HCT116 (cell line): ENCODE results near the gene HOXC6. TPM values are rescaled to one million over a fixed set of nuclear protein-coding genes. Genes with fewer than 3 reads are reported as not detected.

Source experiments
- ATAC-seq: fragments of 200-7000 bp; cut with Tn5 transposase; 2 replicates; pipeline ENCODE4 v1.9.1; 2020; ENCODE audit warnings: mild to moderate bottlenecking, moderate library complexity
- BruUV-seq: library from RNA; stranded (reverse); fragments of 400-500 nt; replicated peaks from 2 replicates; lab custom pipeline; 2021; lab: Mats Ljungman, UMichigan
- CTCF ChIA-PET: fragments of 300-600 bp; sonication (Branson Sonifier 250); formaldehyde crosslinking; loops from one replicate; lab custom pipeline; 2021; ENCODE audit warnings: antibody characterized with exemption; lab: Charles Lee
- POLR2A ChIA-PET: fragments of 300-600, 350-600 bp; sonication (Branson Sonifier 250); formaldehyde crosslinking; loops from one replicate; lab custom pipeline; 2021; ENCODE audit warnings: antibody characterized with exemption; lab: Charles Lee
- RAD21 ChIA-PET, 2 experiments: fragments of 300-600 bp; sonication (Branson Sonifier 250); formaldehyde crosslinking; loops; one replicate each; lab custom pipeline; 2023; ENCODE audit warnings: low total read pairs in 2 of 2; ENCODE audit not compliant: uncharacterized antibody in 2 of 2, unreplicated experiment in 2 of 2, low non-redundant PET in 1 of 2; lab: Charles Lee
- DNase-seq: peaks from one replicate; pipeline ENCODE4 v3.0.0-alpha.2; 2010; ENCODE audit warnings: low read depth, low spot score
- H2AFZ ChIP-seq: fragments of 200-600 bp; shearing (Covaris generic), sonication (generic); 2 replicates; pipeline ENCODE4 v1.6.1; 2017; ENCODE audit warnings: low read depth, mixed run types, mixed read lengths, antibody characterized with exemption, low read length; ENCODE audit not compliant: poor library complexity, severe bottlenecking
- H3K27ac ChIP-seq: 2 replicates; pipeline ENCODE4 v1.5.1; 2012; ENCODE audit warnings: low read depth, low read length
- H3K27me3 ChIP-seq: fragments of 200-600 bp; sonication (generic); 2 replicates; pipeline ENCODE4 v1.6.1; 2016; ENCODE audit warnings: mixed run types, low read length, mixed read lengths; ENCODE audit not compliant: insufficient read depth
- H3K36me3 ChIP-seq, 2 experiments: fragments of 200-500 bp in 1 of 2; fragments of 200-600 bp in 1 of 2; sonication (Bioruptor generic) in 1 of 2; sonication (generic) in 1 of 2; 2 replicates each; pipeline versions ENCODE4 v1.5.1 to v1.6.1; 2014 to 2016; ENCODE audit warnings: low read length in 2 of 2, inconsistent platforms in 1 of 2, mixed read lengths in 1 of 2, mixed run types in 1 of 2; ENCODE audit not compliant: insufficient read depth in 2 of 2, control insufficient read depth in 1 of 2
- H3K4me1 ChIP-seq, 2 experiments: fragments of 200-600 bp in 1 of 2; sonication (generic) in 1 of 2; 2 replicates each; pipeline versions ENCODE4 v1.5.1 to v1.6.1; 2012 to 2017; ENCODE audit warnings: low read length in 2 of 2, inconsistent platforms in 1 of 2, mild to moderate bottlenecking in 1 of 2, mixed read lengths in 1 of 2, mixed run types in 1 of 2, moderate library complexity in 1 of 2; ENCODE audit not compliant: insufficient read depth in 2 of 2, control insufficient read depth in 1 of 2
- H3K4me2 ChIP-seq: fragments of 200-600 bp; sonication (generic); 2 replicates; pipeline ENCODE4 v1.6.1; 2017; ENCODE audit warnings: mixed run types, low read length, mixed read lengths
- H3K4me3 ChIP-seq, 2 experiments: fragments of 200-600 bp in 1 of 2; sonication (generic) in 1 of 2; replicated peaks in 1 of 2; 2 replicates each; pipeline ENCODE4 v1.5.1; 2011 to 2016; ENCODE audit warnings: low read length in 2 of 2, control low read depth in 1 of 2, low read depth in 1 of 2, mild to moderate bottlenecking in 1 of 2, mixed read lengths in 1 of 2, mixed run types in 1 of 2
- H3K79me2 ChIP-seq: fragments of 200-600 bp; sonication (generic); 2 replicates; pipeline ENCODE4 v1.6.1; 2017; ENCODE audit warnings: mild to moderate bottlenecking, mixed run types, low read length, moderate library complexity, mixed read lengths; ENCODE audit not compliant: insufficient read depth
- H3K9ac ChIP-seq: fragments of 200-600 bp; sonication (generic); 2 replicates; pipeline ENCODE4 v1.6.1; 2016; ENCODE audit warnings: low read length, mixed read lengths
- H3K9me2 ChIP-seq: fragments of 200-600 bp; sonication (generic), shearing (Covaris generic); 2 replicates; pipeline ENCODE4 v1.6.1; 2017; ENCODE audit warnings: mixed run types, mild to moderate bottlenecking, moderate library complexity; ENCODE audit not compliant: insufficient read depth
- H3K9me3 ChIP-seq, 2 experiments: fragments of 200-500 bp in 1 of 2; fragments of 200-600 bp in 1 of 2; sonication (Bioruptor generic) in 1 of 2; sonication (generic) in 1 of 2; 2 replicates each; pipeline ENCODE4 v1.6.1; 2014 to 2017; ENCODE audit warnings: low read length in 2 of 2, mixed read lengths in 2 of 2, inconsistent platforms in 1 of 2, low read depth in 1 of 2, mild to moderate bottlenecking in 1 of 2, mixed run types in 1 of 2, moderate library complexity in 1 of 2; ENCODE audit not compliant: control insufficient read depth in 1 of 2, insufficient read depth in 1 of 2
- H4K20me1 ChIP-seq: fragments of 200-600 bp; sonication (generic), shearing (Covaris generic); 2 replicates; pipeline ENCODE4 v1.6.1; 2017; ENCODE audit warnings: mixed run types, mild to moderate bottlenecking, moderate library complexity; ENCODE audit not compliant: insufficient read depth
- ATF3 ChIP-seq: IDR thresholded peaks from 2 replicates; pipeline ENCODE4 v1.6.1; 2012
- CBX3 ChIP-seq: IDR thresholded peaks from 2 replicates; pipeline ENCODE4 v1.6.1; 2012; ENCODE audit warnings: low read depth
- ELF1 ChIP-seq: IDR thresholded peaks from 2 replicates; pipeline ENCODE4 v1.6.1; 2012; ENCODE audit warnings: low read depth, borderline replicate concordance
- EZH2phosphoT487 ChIP-seq: fragments of 200-600 bp; IDR thresholded peaks from 2 replicates; pipeline ENCODE4 v1.6.1; 2018; ENCODE audit warnings: antibody characterized with exemption, borderline replicate concordance
- MAX ChIP-seq: IDR thresholded peaks from 2 replicates; pipeline ENCODE4 v1.6.1; 2012
- POLR2AphosphoS5 ChIP-seq: IDR thresholded peaks from 2 replicates; pipeline ENCODE4 v1.6.1; 2011; ENCODE audit warnings: mild to moderate bottlenecking, low read depth, low read length, moderate library complexity
- TCF7L2 ChIP-seq: IDR thresholded peaks from 2 replicates; pipeline ENCODE4 v1.7.0; 2011; ENCODE audit warnings: borderline replicate concordance, inconsistent platforms; ENCODE audit not compliant: insufficient read depth, insufficient read length; ENCODE audit errors: extremely low read depth
- ZBTB33 ChIP-seq: IDR thresholded peaks from 2 replicates; pipeline ENCODE4 v1.6.1; 2011; ENCODE audit warnings: mild to moderate bottlenecking, low read length, moderate library complexity; ENCODE audit not compliant: insufficient replicate concordance; ENCODE audit errors: extremely low read depth
- ZFX ChIP-seq: fragments of 450-650 bp; IDR thresholded peaks from 2 replicates; pipeline ENCODE4 v1.6.1; 2017
- ZNF274 ChIP-seq: fragments of 200-500 bp; sonication (Bioruptor generic); IDR thresholded peaks from 2 replicates; pipeline ENCODE4 v1.6.1; 2014; ENCODE audit warnings: mild to moderate bottlenecking, low read depth, low read length, inconsistent platforms
- intact Hi-C: fragments of 100-400 bp; cut with micrococcal nuclease; formaldehyde crosslinking; loops from 2 replicates; pipeline ENCODE4 v1.10.0; 2022
- total RNA-seq: library from RNA; stranded (reverse); gene quantifications from one replicate; pipeline ENCODE4 v1.2.1, GENCODE V29; 2021; ENCODE audit not compliant: unreplicated experiment

The HOXC6 gene
- total RNA-seq, 1 experiment from 2014 or later, result 3.1 TPM

- no peak overlapping the region for H3K9ac ChIP-seq
Measured at GRCh38 chr12:54050482-54050810, 22.2 kb downstream of the HOXC6 start.

More at GRCh38 chr12:54050482-54050810, 22.2 kb downstream of the HOXC6 start:
- TF ChIP-seq POLR2AphosphoS5, result no peak
- no peak for TF ChIP-seq ZBTB33
- no peak for TF ChIP-seq EZH2phosphoT487
- TF ChIP-seq TCF7L2, result no peak
- no peak for TF ChIP-seq CBX3
- TF ChIP-seq ATF3, result no peak
- TF ChIP-seq ZFX, result no peak
- TF ChIP-seq ZNF274, result no peak
- TF ChIP-seq ELF1, result no peak
- TF ChIP-seq MAX, result no peak
- TF ChIP-seq, all 23 proteins: peak for 0
- ChIA-PET RAD21 (no interaction called here), POLR2A (no interaction called here), CTCF (interaction anchor here (1.6 kb wide), 1 partner anchor 18 kb away, joined by 4 read pairs; the partner anchor contains the start of gene HOXC5)
- Histone ChIP-seq H3K4me1 (no peaks in the 10 kb centered on the region), H3K9me2 (no peaks in the 10 kb centered on the region), H3K4me3 (no peak overlapping the region), H3K27ac (no peak overlapping the region), H3K27me3 (no peaks in the 10 kb centered on the region), H3K79me2 (no peaks in the 10 kb centered on the region), H4K20me1 (no peaks in the 10 kb centered on the region), H3K36me3 (no peaks in the 10 kb centered on the region), H2AFZ (no peak overlapping the region), H3K4me2 (no peak overlapping the region), H3K9me3 (no peaks in the 10 kb centered on the region)
- no peak for DNase-seq
- intact Hi-C loops, result no loop called here
- no peak for ATAC-seq
- no TSS peak for BruUV-seq
